ENCODE data around the gene CAPN7.

DNA sequence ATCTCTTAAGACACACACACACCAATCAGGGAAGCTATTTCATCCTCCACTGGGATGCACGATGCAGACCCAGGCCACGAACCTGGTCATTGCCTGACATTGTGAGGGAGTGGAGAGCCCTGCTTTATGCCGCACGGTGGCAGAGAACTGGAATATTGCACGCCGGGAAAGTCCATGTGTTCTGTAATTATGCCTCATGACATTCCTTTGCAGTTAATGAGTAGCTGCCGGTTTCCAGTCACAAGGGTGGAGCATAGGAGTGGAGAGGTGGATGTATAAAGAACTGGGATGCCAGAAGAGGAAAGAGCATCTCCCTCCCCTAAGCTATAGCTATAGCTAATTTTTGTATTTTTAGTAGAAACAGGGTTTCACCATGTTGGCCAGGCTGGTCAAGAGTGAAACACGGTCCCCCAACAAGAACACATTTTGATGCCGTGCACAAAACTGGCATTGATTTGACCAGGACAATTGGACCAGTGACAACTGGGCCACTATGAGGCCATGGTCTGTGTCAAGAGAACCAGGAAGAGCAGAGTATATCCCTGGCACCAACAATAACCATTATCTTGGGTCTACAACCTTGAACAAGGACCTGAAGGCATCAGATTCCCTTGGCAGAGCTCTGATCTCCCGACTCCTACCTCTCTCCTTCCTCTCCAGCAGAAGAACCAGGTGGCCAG is 74.9 kb downstream of the CAPN7 start:
- TF ChIP-seq CTCF (IDR thresholded peaks at IDR 0.05 in 4 of 5, conservative IDR thresholded peaks at IDR 0.05 in 1 of 5) (no peak), POLR2A (IDR thresholded peaks at IDR 0.05) (no peak)
